CD4-positive, alpha-beta T cell treated with Interleukin-15 for 4 hours (primary cell): ENCODE data around the gene TSC22D4.

ENCODE experiments used
- DNase-seq: peaks from one replicate; pipeline ENCODE4 v3.0.0-alpha.2; 2020; ENCODE audit warnings: low spot score

Gene TSC22D4

GRCh38 chr7:100428199-100428966 is 50.6 kb downstream of the TSC22D4 start, which contains the start of gene ZCWPW1:
TSS of gene ZCWPW1 (minus strand) at chr7:100428703. CDS start at chr7:100420649, 8,054 bp downstream.
- DNase-seq: peak; percentile 98

GRCh38 chr7:100427762-100428198 is 51.2 kb downstream of the TSC22D4 start:
- no peak for DNase-seq

GRCh38 chr7:100426516-100426915 is 52.5 kb downstream of the TSC22D4 start:
- no peak for DNase-seq

GRCh38 chr7:100425347-100425746 is 53.7 kb downstream of the TSC22D4 start:
- DNase-seq: no peak

- DNase-seq: no peak
Measured at GRCh38 chr7:100423315-100423714, 55.7 kb downstream of the TSC22D4 start.

- no peak for DNase-seq
Measured at GRCh38 chr7:100419660-100420226, 59.3 kb downstream of the TSC22D4 start.

- no peak for DNase-seq
Measured at GRCh38 chr7:100418930-100419659, 59.9 kb downstream of the TSC22D4 start.
